Activated B cell treated with CpG ODN at 0.5 μM for 24 hours (primary cell): ENCODE measurements around the gene SVOP. TPM values are rescaled to one million over a fixed set of nuclear protein-coding genes. Genes with fewer than 3 reads are reported as not detected.

ENCODE experiments used
- ATAC-seq: fragments of 200-7000 bp; cut with Tn5 transposase; one replicate; pipeline ENCODE4 v1.10.0; 2021; ENCODE audit warnings: low read depth, mild to moderate bottlenecking, moderate library complexity
- CTCF ChIA-PET: fragments of 350-600 bp; sonication (Branson Sonifier 250); formaldehyde crosslinking; loops from one replicate; lab custom pipeline; 2021; ENCODE audit warnings: antibody characterized with exemption; lab: Charles Lee
- POLR2A ChIA-PET: fragments of 350-600 bp; sonication (Branson Sonifier 250); formaldehyde crosslinking; loops from one replicate; lab custom pipeline; 2021; ENCODE audit warnings: antibody characterized with exemption; lab: Charles Lee
- DNase-seq: peaks from one replicate; pipeline ENCODE4 v3.0.0; 2022
- H3K27ac Mint-ChIP-seq: one replicate; pipeline ENCODE4 v1.8.0; 2020; ENCODE audit warnings: mixed read lengths
- H3K27me3 Mint-ChIP-seq: one replicate; pipeline ENCODE4 v1.8.0; 2021; ENCODE audit warnings: mixed read lengths
- H3K36me3 Mint-ChIP-seq: one replicate; pipeline ENCODE4 v1.8.0; 2021; ENCODE audit warnings: low read depth, mixed read lengths
- H3K4me1 Mint-ChIP-seq: one replicate; pipeline ENCODE4 v1.8.0; 2021; ENCODE audit warnings: mixed read lengths
- H3K4me3 Mint-ChIP-seq: one replicate; pipeline ENCODE4 v1.8.0; 2020; ENCODE audit warnings: mild to moderate bottlenecking, mixed read lengths
- H3K9me3 Mint-ChIP-seq: one replicate; pipeline ENCODE4 v1.8.0; 2020; ENCODE audit warnings: mixed read lengths
- CTCF ChIP-seq: fragments of 200-600 bp; IDR thresholded peaks from one replicate; pipeline ENCODE4 v1.8.0; 2022; ENCODE audit warnings: antibody characterized with exemption, mild to moderate bottlenecking
- intact Hi-C: fragments of 100-400 bp; cut with micrococcal nuclease; formaldehyde crosslinking; loops from one replicate; pipeline ENCODE4 v1.15.1; 2024
- total RNA-seq: library from RNA; stranded (reverse); gene quantifications from 2 replicates; pipeline ENCODE4 v1.2.3, GENCODE V29; 2022

Gene SVOP
- total RNA-seq, 1 donor from 2014 or later = not detected

- Mint-ChIP-seq H3K9me3 (no peaks in the 10 kb centered on the region), H3K36me3 (no peaks in the 10 kb centered on the region), H3K4me3 (peak overlapping the region; percentile 67), H3K27me3 (no peaks in the 10 kb centered on the region), H3K4me1 (peaks cover 42% of the 10 kb centered on the region), H3K27ac (peak overlapping the region; percentile 75)
- intact Hi-C loops = no loop called here
- CTCF ChIA-PET = interaction anchor here (1.1 kb wide), 1 partner anchor 21 kb away, joined by 6 read pairs; no protein-coding TSS in a partner anchor
- no peak for TF ChIP-seq CTCF
- DNase-seq (no peak), ATAC-seq (peak; percentile 80)
- POLR2A ChIA-PET = interaction anchor here (0.7 kb wide), 1 partner anchor 67 kb away, joined by 5 read pairs; no protein-coding TSS in a partner anchor
Measured at GRCh38 chr12:108905725-108906124, 115.1 kb downstream of the SVOP start.

GRCh38 chr12:108899145-108899544 lies 121.7 kb downstream of the SVOP start:
- peaks cover 8% of the 10 kb centered on the region for H3K4me1 Mint-ChIP-seq
- H3K27me3 Mint-ChIP-seq = peaks cover 3% of the 10 kb centered on the region
- CTCF ChIA-PET = interaction anchor here (1.1 kb wide), 1 partner anchor 15 kb away, joined by 3 read pairs; no protein-coding TSS in a partner anchor
- no peaks in the 10 kb centered on the region for H3K9me3 Mint-ChIP-seq
- no peak for ATAC-seq
- no peaks in the 10 kb centered on the region for H3K36me3 Mint-ChIP-seq
- no peak for TF ChIP-seq CTCF
- POLR2A ChIA-PET = no interaction called here
- H3K4me3 Mint-ChIP-seq = no peak overlapping the region
- DNase-seq = no peak
- H3K27ac Mint-ChIP-seq = no peak overlapping the region
- intact Hi-C loops = no loop called here

- no peaks in the 10 kb centered on the region for H3K9me3 Mint-ChIP-seq
- DNase-seq = no peak
- CTCF ChIA-PET = no interaction called here
- no peak for TF ChIP-seq CTCF
- no peak overlapping the region for H3K4me3 Mint-ChIP-seq
- no peaks in the 10 kb centered on the region for H3K36me3 Mint-ChIP-seq
- intact Hi-C loops = no loop called here
- peaks cover 3% of the 10 kb centered on the region for H3K27me3 Mint-ChIP-seq
- H3K27ac Mint-ChIP-seq = no peak overlapping the region
- POLR2A ChIA-PET = no interaction called here
- ATAC-seq = no peak
- H3K4me1 Mint-ChIP-seq = no peaks in the 10 kb centered on the region
Measured at GRCh38 chr12:108896817-108897216, 124.1 kb downstream of the SVOP start.

DNA sequence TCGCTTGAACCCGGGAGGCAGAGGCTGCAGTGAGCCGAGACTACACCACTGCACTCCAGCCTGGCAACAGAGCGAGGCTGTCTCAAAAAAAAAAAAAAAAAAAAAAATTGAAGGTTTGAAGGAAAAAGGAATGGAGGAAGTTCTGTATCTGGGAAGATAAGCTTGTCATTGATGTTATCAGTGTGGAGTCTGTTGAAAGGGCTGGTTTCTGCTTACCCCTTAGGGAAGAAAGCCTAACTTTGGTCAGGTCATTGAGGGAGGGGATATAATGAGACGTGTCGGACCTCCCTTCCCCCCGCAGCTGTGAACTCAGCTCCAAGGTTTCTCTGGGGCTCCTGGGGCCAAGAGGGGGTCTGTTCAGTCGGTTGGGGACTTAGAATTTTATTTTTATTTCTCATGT lies 124.5 kb downstream of the SVOP start:
- no peak overlapping the region for H3K4me3 Mint-ChIP-seq
- H3K9me3 Mint-ChIP-seq = no peaks in the 10 kb centered on the region
- H3K4me1 Mint-ChIP-seq = no peaks in the 10 kb centered on the region
- H3K27me3 Mint-ChIP-seq = peaks cover 3% of the 10 kb centered on the region
- ATAC-seq (no peak), DNase-seq (no peak)
- no peak overlapping the region for H3K27ac Mint-ChIP-seq
- ChIA-PET POLR2A (no interaction called here), CTCF (no interaction called here)
- intact Hi-C loops = no loop called here
- no peaks in the 10 kb centered on the region for H3K36me3 Mint-ChIP-seq
- TF ChIP-seq CTCF = no peak

GRCh38 chr12:108895220-108895802 lies 125.6 kb downstream of the SVOP start:
- DNase-seq = no peak
- Mint-ChIP-seq H3K27me3 (peaks cover 3% of the 10 kb centered on the region), H3K36me3 (no peaks in the 10 kb centered on the region), H3K4me3 (no peak overlapping the region), H3K9me3 (peaks cover 2% of the 10 kb centered on the region), H3K27ac (no peak overlapping the region), H3K4me1 (no peaks in the 10 kb centered on the region)
- intact Hi-C loops = no loop called here
- TF ChIP-seq CTCF = no peak
- POLR2A ChIA-PET = no interaction called here
- CTCF ChIA-PET = no interaction called here
- no peak for ATAC-seq
